GM03348 (cell line): ENCODE data around the gene ELMO2.
A peak's percentile ranks its signal among the peaks of the same experiment; 100 is the strongest.
"Not testable (repeated sequence)": the region's sequence is repeated elsewhere in the genome, so short reads cannot be mapped to it uniquely, and the experiment has no call there.

ENCODE experiments used
- DNase-seq: peaks from one replicate; pipeline ENCODE4 v3.0.0; 2012; ENCODE audit warnings: low spot score

ELMO2 gene

DNA sequence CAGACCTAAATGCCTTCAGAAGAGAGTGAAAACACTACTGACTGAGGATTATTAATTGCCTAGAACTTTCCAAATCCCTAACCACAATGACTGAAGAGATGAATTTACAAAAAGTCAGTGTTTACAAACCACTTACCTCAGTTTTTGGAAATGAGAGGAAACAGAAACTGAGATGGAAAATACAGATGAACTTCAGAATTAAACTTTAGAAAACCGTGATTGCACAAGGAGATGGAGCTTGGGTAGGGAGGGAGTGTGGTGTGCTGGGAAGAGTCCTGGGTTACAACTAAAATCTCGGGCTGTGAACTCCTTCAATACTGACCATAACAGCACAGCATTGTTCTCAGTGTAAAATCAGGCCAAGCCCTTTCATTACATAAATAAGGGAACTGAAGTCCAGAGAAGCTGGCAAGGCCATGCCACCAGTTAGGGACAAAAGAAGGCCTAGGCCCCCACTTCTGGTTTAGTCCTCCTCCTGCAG, 4.0 kb downstream of the ELMO2 start:
- DNase-seq: peak; percentile 26

DNA sequence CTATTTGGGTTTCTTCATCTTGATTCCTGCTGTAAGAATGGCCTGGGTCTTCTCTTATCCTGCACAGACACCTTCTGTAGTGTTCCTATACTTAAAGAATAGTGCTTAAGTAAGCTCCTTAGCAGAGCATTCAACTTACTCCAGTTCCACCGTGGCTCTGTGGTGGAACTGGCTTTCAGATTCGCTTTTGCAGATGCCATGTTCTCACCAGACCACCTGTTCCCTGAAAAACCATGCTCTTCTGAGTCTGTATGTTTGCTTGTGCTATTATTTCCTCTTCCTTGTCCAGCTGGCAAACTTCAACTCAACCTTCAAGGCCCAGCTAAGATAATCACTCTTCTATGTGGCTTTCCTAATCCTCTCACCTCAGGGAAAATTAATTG, 4.9 kb downstream of the ELMO2 start:
- no peak for DNase-seq

DNA sequence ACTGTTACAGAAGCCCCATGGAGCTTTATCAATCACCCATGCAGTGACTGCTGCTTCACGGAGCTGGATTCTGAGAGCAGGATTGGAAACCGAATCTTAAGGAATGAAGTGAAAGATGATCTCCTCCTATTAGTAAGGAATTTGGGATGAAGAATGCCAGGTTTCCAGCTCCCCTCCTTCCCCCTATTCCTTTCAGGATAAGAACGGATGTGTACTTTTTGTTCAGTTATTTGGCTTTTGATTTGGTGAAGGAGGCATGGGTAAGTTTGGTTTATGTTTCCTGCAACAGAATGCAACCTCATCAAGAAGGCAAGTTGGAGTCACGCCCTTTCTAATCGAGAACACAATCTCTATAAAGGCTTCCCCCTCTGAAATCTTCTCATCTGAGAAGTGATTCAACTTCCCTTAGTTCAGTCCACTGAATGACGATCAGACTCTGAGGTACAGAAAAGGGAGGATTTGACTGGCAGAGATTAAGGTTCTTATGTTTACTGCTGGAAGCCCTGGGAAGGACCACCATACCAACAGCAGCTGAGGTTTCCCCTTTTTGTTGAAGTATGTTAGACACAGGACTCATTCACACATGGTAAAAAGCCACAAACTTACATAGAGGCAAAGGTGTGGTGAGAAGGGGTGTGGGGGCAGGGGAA, 5.5 kb downstream of the ELMO2 start:
- DNase-seq: peak; percentile 30

DNA sequence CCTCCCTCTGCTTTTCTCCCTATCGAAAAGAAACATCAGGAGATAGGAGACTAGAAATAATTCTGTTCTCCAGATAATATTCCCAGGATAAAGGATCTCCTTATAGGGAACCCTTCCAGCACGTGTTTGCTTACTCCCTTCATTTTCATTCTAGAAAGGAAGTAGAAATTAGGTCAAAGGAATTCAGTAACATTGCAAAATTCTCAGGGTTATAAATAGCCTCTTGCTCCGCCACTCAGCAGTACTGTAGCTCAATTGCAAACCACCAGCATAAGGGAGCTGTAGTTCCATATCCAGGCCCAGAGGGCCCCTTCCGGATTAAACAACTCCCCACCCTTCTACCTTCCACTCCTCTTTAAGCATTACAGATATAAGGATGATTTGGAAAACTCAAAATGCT, 6.2 kb downstream of the ELMO2 start:
- peak; percentile 71 for DNase-seq

DNA sequence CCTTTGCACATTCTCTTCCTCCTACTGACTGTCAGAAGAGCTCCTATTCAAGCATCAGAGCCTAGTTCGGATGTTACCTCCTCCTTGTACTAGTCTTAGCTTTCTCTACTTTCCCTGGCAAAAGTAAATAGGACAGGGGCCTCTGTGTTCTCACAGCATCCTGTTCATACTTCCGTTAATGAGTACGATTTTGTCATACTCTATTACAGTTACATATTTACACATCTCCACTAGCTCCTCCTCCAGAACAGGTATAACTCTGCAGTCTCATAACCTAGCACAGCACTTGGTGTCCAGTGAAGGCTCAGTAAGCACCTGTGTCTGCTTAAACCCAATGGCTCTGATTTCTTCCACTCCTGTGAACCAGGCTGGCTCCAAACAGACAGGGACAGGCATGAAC, 7.0 kb downstream of the ELMO2 start:
- no peak for DNase-seq

DNA sequence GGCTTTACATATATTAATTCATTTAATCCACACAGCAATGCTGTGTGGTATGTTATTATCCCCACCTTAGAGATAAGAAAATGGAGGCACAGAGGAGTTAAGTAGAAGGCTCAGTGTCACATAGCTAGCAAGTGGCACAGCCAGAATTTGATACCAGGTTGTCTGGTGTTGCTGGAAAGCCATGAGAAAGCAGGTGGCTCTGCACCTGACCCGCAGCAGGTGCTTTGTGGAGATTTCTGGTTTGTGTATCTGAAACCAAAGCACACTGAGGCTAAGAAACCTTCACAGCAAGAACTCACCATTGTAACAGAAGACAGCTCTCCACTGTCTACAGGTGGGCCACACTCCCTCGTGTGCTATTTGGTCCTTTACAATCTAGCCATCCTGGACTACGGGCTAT, 7.5 kb downstream of the ELMO2 start:
- DNase-seq: no peak

DNA sequence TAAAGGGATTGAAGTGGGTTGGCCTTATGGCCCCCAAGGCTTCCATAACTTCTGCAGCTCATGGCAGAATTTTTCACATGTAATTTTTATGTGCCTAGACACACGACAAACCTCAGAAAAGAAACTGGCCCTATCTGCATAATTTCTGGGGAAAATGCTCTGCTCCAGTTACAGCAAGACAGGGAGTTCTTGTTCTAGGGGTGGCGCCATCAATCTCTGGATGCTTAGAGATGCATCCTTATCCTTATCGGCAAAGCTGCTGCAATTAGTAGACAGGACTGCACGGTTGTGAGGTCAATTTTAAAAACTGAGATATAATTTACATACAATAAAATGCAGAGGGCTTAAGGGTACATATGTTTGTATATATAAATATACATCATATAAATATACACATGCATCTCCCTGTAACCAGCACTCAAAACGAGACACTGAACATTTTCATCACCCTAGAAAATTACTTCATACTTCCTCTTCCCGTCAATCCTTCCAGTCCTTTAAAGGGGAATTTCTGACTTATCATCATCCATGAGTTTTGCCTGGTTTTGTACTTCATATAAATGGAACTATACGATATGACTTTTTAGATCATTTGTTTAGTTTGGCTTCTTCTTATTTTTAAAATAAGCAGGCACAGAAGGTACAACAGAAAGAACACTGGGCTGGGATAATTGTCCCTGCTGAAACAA, 10.2 kb downstream of the ELMO2 start:
- no peak for DNase-seq

DNA sequence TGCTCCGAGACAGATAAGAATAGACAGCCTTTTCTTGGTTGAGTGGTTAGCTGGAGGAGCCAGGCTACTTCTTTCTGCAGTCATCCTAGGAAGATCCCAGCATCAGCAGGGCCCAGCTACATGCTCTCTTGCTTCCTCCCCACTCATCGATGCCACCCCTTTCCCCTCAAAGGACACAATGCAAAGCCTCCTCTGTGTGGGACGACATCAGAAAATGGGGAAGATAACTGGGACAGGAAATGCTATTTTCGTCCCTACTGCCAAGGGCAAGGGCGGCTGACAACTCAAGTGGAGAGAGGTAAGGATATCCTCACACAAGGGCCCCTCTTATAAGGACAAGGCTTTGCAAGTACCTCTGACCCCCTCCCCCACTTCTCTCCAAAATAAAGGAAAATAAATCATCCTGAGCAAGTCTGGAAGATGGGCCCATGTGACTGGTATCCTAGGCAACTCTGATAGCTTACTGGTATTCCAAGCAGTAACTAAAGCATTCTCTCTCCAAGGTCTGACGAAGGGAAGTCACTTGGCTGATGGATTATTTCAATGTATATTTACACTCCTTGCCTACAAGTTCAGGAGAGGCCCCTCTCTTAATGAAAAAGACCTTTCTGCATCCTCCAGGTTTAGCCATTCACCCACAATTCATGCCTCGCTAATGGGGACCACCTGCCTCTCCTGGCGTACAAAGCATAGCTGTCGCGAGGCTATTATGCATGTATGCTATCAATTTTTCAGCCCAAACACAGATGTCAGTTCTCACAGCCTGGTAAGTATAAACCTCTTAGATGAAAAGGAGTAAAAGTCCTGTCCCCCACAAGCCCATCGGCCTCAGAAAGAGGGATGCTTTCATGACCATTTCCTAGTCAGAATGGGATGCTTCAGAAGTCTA, 11.3 kb downstream of the ELMO2 start:
- DNase-seq: no peak

DNA sequence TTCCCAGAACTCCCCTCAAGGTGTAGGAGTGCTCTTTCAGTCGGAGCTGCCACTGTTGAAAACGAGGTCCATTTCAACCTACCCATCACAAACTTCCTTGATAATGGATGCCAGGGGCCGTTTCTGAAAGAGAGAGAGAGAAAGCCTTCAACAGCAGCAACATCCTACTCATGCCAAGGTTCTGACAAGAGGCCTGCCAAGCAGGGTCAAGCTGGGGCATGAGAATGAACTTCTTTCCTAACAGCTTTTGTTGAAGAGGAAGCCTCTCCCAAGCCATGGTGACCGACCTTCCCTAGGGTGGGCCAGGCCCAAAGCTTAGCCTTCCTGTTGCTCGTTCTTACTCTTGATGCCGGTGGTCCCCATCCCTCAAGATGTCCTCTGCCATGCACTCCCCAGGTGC, 12.4 kb downstream of the ELMO2 start:
- DNase-seq: no peak

DNA sequence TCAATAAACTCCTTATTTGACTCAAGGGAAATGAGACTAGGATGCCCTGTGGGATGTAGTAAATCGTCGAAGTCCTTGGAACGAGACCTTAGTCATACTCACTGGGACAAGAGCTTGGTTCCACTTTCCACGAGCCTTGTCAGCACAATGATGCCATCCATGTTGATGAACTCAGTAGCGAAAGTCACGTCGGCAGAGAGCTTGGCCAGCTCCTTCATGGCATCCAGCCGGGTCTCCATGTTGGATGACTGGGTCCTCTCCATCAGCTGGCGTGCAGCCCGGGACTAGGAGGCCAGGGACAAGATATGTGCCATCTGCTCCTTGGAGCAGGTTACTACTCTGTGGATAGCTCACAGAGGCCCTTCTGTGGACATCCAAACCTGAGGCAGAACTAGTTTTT, 17.5 kb downstream of the ELMO2 start:
- no peak for DNase-seq

DNA sequence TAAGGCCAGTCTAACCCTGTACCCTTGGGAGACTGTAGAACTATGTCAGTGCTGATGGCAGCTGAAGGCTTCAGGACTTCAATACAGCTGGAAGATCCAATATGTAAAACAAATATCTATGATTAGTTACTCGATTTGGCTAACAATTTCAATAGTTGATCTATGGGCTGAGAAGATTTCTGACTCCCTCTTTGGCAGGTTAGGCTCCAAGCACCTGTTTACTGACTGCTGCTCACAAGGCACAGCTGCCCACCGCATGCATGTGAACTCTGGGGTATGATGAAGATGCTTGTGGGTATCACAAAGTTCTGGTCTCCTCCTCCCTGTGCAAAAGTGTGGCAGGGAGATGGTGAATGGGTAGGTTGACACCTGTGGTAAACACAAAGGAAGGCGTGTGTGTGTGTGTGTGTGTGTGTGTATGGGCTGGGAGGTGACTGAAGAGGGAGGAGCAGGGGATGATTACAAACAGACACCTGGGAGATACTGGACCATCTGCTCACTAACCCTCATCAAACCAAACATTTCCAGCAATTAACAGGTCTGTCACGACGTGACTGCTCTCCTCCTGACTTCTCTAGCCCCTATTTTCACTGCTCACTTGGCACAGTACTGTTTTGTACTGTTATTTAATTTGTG, 18.1 kb downstream of the ELMO2 start:
- no peak for DNase-seq

DNA sequence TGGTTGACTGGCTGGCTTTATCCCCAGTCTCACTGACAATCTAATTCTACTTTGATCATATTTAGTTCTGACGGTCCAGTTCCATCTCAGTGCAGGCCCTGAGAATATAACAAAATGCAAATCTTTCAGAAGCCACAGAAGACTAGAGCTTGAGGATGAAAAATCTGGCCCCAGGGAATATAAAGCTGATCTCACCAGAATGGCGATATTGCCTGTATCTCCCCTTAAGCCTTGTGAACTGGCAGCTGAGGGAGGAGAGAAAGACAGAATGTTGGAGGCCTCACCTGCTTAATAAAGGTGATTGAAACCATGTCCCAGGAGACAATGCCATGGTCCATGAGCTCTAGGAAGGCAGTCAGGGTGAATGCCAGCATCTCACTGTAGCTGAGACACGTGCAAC, 19.4 kb downstream of the ELMO2 start:
- not testable (repeated sequence) for DNase-seq

DNA sequence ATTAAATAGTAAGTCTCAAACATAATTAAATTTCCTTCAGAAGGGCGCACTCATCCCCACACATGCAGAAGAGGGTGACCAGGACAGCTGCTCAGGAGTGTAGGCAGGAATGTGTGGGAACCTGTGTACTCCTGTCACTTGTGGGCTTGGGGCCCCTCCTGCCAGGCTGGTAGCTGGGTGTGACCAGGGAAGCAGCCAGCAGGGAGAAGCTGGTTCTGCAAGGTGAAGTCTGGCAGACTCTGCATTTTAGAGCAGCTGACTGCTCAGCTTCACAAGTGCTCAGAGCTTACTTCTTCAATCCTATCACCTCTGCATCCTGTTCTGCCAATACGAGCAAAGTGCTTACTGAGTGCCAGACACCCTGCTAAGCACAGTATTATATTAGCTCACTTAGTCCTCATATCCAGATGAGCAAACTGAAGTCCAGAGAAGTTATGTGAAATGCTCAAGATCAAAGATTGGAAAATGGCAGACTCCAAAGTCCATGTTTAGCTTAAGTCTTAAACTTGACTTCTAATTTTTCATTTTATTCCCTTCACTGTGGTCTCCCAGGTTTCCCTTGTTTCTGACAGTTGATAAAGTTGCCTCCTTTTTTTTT, 27.9 kb downstream of the ELMO2 start:
- no peak for DNase-seq

DNA sequence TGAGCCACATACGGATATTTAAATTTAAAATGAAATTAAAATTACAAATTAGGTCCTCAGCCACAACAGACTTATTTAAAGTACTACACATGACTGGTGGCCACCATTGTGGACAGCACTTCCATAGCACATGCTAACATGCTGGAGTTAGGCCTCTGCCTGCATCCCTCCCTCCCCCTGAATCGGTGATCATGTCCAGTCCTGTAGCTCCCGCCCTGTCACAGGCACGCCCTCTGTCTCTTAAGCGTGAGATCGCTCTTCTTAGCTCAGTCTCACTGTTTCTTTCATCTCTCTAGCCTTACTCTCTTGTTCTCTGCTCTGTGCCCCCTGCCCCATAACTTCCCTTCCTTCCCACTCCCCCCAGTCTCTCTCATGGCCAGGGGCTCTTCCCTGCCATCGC, 28.9 kb downstream of the ELMO2 start:
- DNase-seq: no peak

DNA sequence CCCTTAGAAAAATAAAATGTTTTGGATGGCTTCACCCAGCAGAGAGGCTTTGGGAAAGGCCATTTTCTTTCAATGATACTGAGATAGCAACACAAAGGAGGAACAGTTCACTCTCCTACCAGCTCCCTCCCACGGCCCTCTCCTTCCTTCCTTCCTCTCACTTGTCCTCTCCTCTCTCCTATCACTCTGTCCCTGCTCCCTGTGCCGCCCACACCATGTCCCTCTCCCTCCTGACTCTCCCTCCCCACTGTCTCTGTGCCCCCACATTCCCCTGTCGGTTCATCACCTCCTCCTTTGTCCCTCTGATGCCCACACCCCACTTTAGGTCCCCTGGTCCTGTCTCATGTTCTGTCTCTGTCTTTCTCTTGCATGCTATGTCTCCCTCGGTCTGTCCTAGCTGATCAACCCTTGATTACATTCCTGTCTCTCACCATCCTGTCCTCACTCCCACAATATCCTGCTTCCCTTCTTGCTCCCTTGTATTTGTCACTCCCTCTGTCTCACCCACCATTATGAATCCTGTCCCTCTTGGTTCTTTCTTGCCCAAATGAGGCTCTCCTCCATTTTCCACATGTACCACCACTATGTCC, 30.1 kb downstream of the ELMO2 start:
- no peak for DNase-seq

DNA sequence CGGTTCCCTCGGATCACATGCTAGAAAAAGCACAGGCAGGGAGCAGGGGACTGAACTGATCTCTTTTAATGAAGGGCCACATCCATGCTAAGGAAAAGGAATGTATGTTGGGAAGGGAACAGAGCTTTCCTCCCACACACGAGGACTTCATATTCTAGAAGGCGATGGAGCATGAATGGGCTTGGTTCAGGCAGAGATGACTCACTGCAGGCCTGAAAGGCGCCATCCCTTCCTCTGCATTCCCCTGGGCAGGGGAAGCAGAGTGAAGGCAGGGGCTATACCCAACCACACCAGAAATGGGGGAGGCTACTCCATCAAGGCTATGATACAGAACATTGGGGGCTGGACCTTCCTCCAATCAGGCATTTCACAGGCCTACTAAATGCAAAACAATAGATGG, 30.6 kb downstream of the ELMO2 start:
- DNase-seq: peak; percentile 48

DNA sequence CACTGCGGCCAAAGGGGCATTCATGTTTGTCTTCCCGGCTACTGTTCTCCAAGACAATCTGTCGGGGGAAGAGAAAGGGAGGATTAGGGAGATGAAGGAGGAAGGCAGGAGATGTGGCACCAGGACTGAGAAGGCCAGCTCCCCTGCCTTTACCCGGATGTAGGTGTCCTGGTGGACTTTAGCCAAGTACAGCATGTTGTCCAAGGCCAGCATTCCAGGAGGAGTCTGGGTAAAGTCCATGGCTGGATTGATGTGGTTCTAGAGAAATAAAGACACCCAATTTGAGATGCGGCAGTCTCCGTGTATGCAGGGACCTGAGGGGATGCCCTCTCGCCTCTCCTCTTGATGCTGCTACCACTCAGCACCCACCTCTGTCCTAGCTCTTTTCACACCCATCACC, 32.0 kb downstream of the ELMO2 start:
- no peak for DNase-seq

DNA sequence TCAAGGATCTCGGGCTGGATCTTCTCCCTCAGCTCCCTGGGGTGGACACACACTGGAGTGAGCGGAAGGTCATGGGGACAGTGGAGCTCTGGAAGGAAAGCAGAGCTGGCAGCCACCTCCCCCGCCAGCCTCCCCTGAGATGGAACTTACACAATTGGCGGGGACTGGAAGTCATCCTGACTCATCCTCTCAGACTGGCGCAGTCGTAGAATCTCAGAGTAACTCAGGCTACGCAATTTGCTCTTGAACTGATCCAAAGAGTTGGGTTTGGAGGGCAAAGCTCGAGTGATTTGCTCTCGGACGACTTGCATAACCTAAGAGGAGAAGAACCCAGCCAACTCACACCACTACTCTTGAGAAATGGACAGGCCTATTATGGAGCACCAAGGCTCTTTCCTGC, 34.8 kb downstream of the ELMO2 start:
- DNase-seq: no peak

DNA sequence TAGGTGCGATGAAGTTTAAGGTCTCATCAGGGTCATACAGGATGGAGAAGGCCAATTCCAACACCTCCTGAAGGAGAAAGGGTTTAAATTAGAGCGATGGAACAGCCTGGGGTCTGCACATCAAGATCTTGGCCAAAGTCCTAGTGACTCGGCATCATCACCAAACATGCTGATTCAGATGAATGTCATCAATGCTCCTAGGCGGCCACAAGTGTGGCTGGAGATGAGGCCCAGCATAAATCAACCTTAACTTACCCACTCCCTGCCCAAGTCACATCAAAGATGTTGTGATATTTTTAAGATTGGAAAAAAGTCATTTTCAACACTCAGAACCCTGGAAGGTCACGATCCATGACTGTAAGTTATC, 37.5 kb downstream of the ELMO2 start:
- DNase-seq: no peak

DNA sequence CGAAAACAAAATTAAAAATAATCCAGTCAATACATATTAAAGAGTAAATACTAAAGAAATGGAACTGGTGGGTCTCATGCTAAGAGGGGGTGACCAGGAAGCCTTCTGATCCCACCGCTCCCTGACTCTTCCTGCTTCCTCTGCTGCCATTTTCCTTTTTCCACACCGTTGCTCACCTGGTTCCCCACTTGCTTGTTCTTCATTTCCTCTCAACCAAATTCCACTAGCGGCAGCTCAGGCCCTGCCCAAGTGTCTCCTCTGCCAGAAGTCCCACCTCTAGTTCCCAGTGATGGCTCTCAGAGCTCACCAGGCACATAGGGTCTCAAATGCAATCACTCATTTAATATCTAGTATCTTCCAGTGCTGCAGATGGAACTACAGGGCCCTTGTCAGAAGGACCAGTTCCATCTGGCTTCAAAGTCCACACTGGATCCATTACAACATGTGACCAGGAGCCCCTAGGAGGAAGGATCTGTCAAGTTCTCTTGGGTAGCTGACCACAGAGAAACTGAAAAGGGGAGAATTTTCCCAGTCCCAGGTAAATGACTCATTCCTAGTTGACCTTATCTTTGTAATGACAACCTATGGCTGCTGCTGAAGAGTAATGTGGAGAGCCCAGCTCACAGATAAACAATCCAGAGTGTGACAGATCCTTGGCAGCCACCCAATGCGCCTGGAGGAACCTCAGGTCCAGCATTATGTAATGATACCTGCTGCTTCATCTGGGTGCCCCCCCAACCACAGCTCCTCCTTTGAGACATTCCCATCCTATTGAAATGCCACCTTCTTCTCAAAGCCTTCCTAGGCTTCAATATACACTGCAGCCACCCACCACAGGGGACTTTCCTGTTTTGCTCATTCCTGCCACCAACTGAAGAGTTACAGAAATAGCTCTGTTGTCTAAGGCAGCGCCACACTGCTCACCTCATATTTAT, 38.2 kb downstream of the ELMO2 start:
- DNase-seq: no peak

DNA sequence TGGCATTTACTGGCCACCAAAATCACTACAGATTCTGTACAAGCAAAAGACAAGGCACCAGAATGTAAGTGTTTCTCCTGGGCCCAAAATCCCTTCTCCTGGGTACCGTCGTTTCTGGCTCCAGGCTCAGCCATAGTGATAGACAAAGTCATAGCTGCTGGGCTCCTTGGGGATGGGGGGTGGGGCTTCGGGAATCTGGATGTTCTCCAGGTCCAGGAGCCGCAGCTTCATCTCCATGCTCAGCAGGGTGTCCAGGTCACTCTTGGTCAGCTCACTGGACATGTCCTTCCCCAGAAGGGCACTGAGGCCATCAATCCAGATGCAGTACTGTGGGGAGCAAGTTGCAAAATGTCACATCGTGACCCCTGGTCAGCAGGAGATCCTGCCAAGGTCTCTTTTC, 39.2 kb downstream of the ELMO2 start:
- no peak for DNase-seq
